Stomach (tissue), 19 donors: Measurements from ENCODE around the gene DDX55. TPM values are rescaled to one million over a fixed set of nuclear protein-coding genes. Genes with fewer than 3 reads are reported as not detected.
A peak's percentile ranks its signal among the peaks of the same experiment; 100 is the strongest.
"Not testable (repeated sequence)": the region's sequence is repeated elsewhere in the genome, so short reads cannot be mapped to it uniquely, and the experiment has no call there.

Source experiments
- DNase-seq, 2 donors: peaks; one replicate each; pipeline versions ENCODE4 v3.0.0 to v3.0.0-alpha.2; 2013 to 2019
- H3K27ac ChIP-seq, 5 donors: fragments of 200-600 bp in 4 of 5; sonication (generic) in 4 of 5; one replicate each; pipeline ENCODE4 v1.5.1; 2013 to 2019; ENCODE audit warnings: mild to moderate bottlenecking in 1 of 5, moderate library complexity in 1 of 5
- H3K27me3 ChIP-seq, 3 donors: fragments of 200-600 bp; sonication (generic); one replicate each; pipeline ENCODE4 v1.5.1; 2017 to 2019; ENCODE audit warnings: mixed run types in 1 of 3
- H3K36me3 ChIP-seq, 4 donors: fragments of 200-600 bp; sonication (generic); 1 replicate in 3 of 4; 2 replicates in 1 of 4; pipeline ENCODE4 v1.5.1; 2016 to 2019
- H3K4me1 ChIP-seq, 4 donors: fragments of 200-600 bp; sonication (generic); one replicate each; pipeline ENCODE4 v1.5.1; 2016 to 2019
- H3K4me3 ChIP-seq, 4 donors: fragments of 200-600 bp; sonication (generic) in 3 of 4; one replicate each; pipeline ENCODE4 v1.5.1; 2016 to 2019; ENCODE audit warnings: mild to moderate bottlenecking in 1 of 4
- H3K9me3 ChIP-seq, 4 donors: fragments of 200-600 bp; sonication (generic); one replicate each; pipeline ENCODE4 v1.5.1; 2016 to 2019
- CTCF ChIP-seq, 7 experiments: fragments of 450-650 bp in 4 of 7; fragments of 200-600 bp in 3 of 7; sonication (generic) in 3 of 7; IDR thresholded peaks; one replicate each; pipeline ENCODE4 v1.5.1; 2016 to 2019; ENCODE audit warnings: antibody characterized with exemption in 7 of 7, control low read depth in 2 of 7, mild to moderate bottlenecking in 1 of 7
- EP300 ChIP-seq: sonication (generic); formaldehyde crosslinking; IDR thresholded peaks from one replicate; pipeline ENCODE4 v1.6.1; 2017; ENCODE audit warnings: antibody characterized with exemption
- POLR2A ChIP-seq, 4 donors: fragments of 450-650 bp; IDR thresholded peaks; one replicate each; pipeline ENCODE4 v1.6.1; 2016; ENCODE audit warnings: antibody characterized with exemption in 4 of 4, control low read depth in 2 of 4, mild to moderate bottlenecking in 1 of 4, moderate library complexity in 1 of 4
- POLR2AphosphoS5 ChIP-seq, 3 donors: sonication (generic); formaldehyde crosslinking; IDR thresholded peaks; one replicate each; pipeline ENCODE4 v1.6.1; 2016; ENCODE audit warnings: antibody characterized with exemption in 3 of 3
- WGBS, 5 donors: extraction: QIAGEN DNeasy Blood & Tissue Kit in 3 of 5; methylation state at CpG; one replicate each; pipeline versions ENCODE4 v1.1.5 to v1.1.7; 2013 to 2018; 5-methylcytosine and 5-hydroxymethylcytosine counted together
- intact Hi-C: fragments of 100-400 bp; cut with DNase I; formaldehyde crosslinking; loops from one replicate; pipeline ENCODE4 v1.15.1; 2023; ENCODE audit warnings: low total_unique reads
- long read RNA-seq, 10 donors: transcript quantifications; one replicate each; lab custom pipeline, GENCODE V29; 2026
- polyA plus RNA-seq, 3 donors: library from polyadenylated mRNA; stranded (reverse); fragments of 200-250 nt; gene quantifications; one replicate each; pipeline ENCODE4 v1.2.3, GENCODE V29; 2013
- total RNA-seq, 5 donors: library from RNA; depleted of rRNA; stranded (reverse); fragments of >200 nt; gene quantifications; one replicate each; pipeline versions ENCODE4 v1.1.0 to v1.2.3, GENCODE V29; 2014 to 2016
- donor health status: healthy with polysubstance abuse.
- donor health status: Bipolar disorder and iron deficiency.
- donor health status: healthy.

DDX55 gene
- total RNA-seq: 10 to 100 TPM; 18.5 to 78.2 (median 20.4) TPM
- 10 to 100 TPM in 2 of 3 donors, 1 to 10 TPM in 1; 7.5 to 17.6 (median 10.9) TPM for polyA plus RNA-seq
- long read RNA-seq, donor 1: 0 reads
- long read RNA-seq, donor 2, partial matches to known transcripts: 9 of 11 reads
- long read RNA-seq, donor 2, other reads (novel, unspliced or antisense): 0 of 11 reads
- long read RNA-seq, donor 3, partial matches to known transcripts: 0 of 2 reads
- long read RNA-seq, donor 3, other reads (novel, unspliced or antisense): 0 of 2 reads
- long read RNA-seq, donor 4: 0 reads
- long read RNA-seq, donor 5, partial matches to known transcripts: 7 of 8 reads
- long read RNA-seq, donor 5, other reads (novel, unspliced or antisense): 0 of 8 reads
- long read RNA-seq, donor 6, partial matches to known transcripts: 0 of 5 reads
- long read RNA-seq, donor 6, other reads (novel, unspliced or antisense): 0 of 5 reads
- long read RNA-seq, donor 7, partial matches to known transcripts: 7 of 7 reads
- long read RNA-seq, donor 7, other reads (novel, unspliced or antisense): 0 of 7 reads
- long read RNA-seq, donor 8, partial matches to known transcripts: 0 of 2 reads
- long read RNA-seq, donor 8, other reads (novel, unspliced or antisense): 0 of 2 reads
- long read RNA-seq, donor 9: 0 reads
- long read RNA-seq, donor 10, partial matches to known transcripts: 6 of 7 reads
- long read RNA-seq, donor 10, other reads (novel, unspliced or antisense): 0 of 7 reads

GRCh38 chr12:123601602-123602489 lies at the start of gene DDX55:
Gene DDX55, plus strand, starts transcription at chr12:123602099. Its CDS starts 50 bp downstream, at chr12:123602149.
- Histone ChIP-seq H3K36me3 (peaks cover 14 to 56% (median 49%) of the 10 kb centered on the region in 4 donors), H3K4me3 (peak within 1 kb of the TSS; percentile 81 to 100 (median 98)), H3K27ac (peak within 1 kb of the TSS; percentile 88 to 93 (median 90)), H3K4me1 (peaks cover 14 to 41% (median 30%) of the 10 kb centered on the region in 4 donors), H3K27me3 (no peaks in the 10 kb centered on the region), H3K9me3 (no peaks in the 10 kb centered on the region)
- intact Hi-C loops: no loop called here
- DNase-seq: peak; percentile 87 to 95
- 0 to 2% (median 1%) methylated on average over 25 to 81 of the region's 81 CpGs for WGBS, 5 donors
- peak in 1 of 4 donors; percentile 46 for TF ChIP-seq POLR2A (IDR thresholded peaks at IDR 0.05)
- peak; percentile 73 to 96 (median 78) for TF ChIP-seq POLR2AphosphoS5 (IDR thresholded peaks at IDR 0.05)
- peak in 3 of 7 experiments; percentile 21 to 73 (median 62) for TF ChIP-seq CTCF (IDR thresholded peaks at IDR 0.05)
- no peak for TF ChIP-seq EP300

- DNase-seq, H3K27me3 ChIP-seq, H3K4me1 ChIP-seq, H3K36me3 ChIP-seq, intact Hi-C loops, H3K4me3 ChIP-seq, H3K27ac ChIP-seq, H3K9me3 ChIP-seq: not testable (repeated sequence)
- WGBS, 5 donors: 43 to 61% (median 51%) methylated on average over 2 of the region's 2 CpGs
These were observed 47.8 kb upstream of the DDX55 start for GRCh38 chr12:123554136-123554535.

GRCh38 chr12:123554843-123555242 lies 47.1 kb upstream of the DDX55 start:
- intact Hi-C loops, DNase-seq, H3K4me1 ChIP-seq, H3K27me3 ChIP-seq, H3K36me3 ChIP-seq, H3K9me3 ChIP-seq, H3K27ac ChIP-seq, H3K4me3 ChIP-seq: not testable (repeated sequence)
- WGBS, 5 donors: 77 to 90% (median 82%) methylated on average over 5 of the region's 5 CpGs

- H3K36me3 ChIP-seq, H3K27ac ChIP-seq, H3K4me3 ChIP-seq, H3K4me1 ChIP-seq, H3K9me3 ChIP-seq, H3K27me3 ChIP-seq, DNase-seq, intact Hi-C loops: not testable (repeated sequence)
- 94 to 97% (median 96%) methylated on average over 12 to 14 of the region's 14 CpGs for WGBS, 5 donors
These were observed 43.4 kb upstream of the DDX55 start for GRCh38 chr12:123558487-123558886.

- WGBS, 5 donors: 54 to 84% (median 77%) methylated on average over 3 of the region's 3 CpGs
- TF ChIP-seq POLR2A (IDR thresholded peaks at IDR 0.05) (no peak), CTCF (IDR thresholded peaks at IDR 0.05) (no peak), POLR2AphosphoS5 (IDR thresholded peaks at IDR 0.05) (no peak), EP300 (no peak)
- intact Hi-C loops: no loop called here
- H3K36me3 ChIP-seq: no peaks in the 10 kb centered on the region
- no peaks in the 10 kb centered on the region for H3K9me3 ChIP-seq
- no peak overlapping the region for H3K4me3 ChIP-seq
- no peaks in the 10 kb centered on the region for H3K4me1 ChIP-seq
- H3K27me3 ChIP-seq: no peaks in the 10 kb centered on the region
- no peak for DNase-seq
- H3K27ac ChIP-seq: no peak overlapping the region
These were observed 42.4 kb upstream of the DDX55 start for GRCh38 chr12:123559468-123559867.
